Measurements from ENCODE around the gene CCNQ. TPM values are rescaled to one million over a fixed set of nuclear protein-coding genes. Genes with fewer than 3 reads are reported as not detected.

The CCNQ gene
- total and polyA plus RNA-seq, 8 donors = 10.8 to 18.7 (median 13.6) TPM

GRCh38 chrX:153549231-153549630, 49.7 kb downstream of the CCNQ start:
- DNase-seq (no peak), ATAC-seq (no peak)
- no peak for TF ChIP-seq CTCF (IDR thresholded peaks at IDR 0.05)
- intact Hi-C loops (cut with DNase I) = no loop called here
- H3K4me1 ChIP-seq = no peaks in the 10 kb centered on the region
- H3K36me3 ChIP-seq = no peaks in the 10 kb centered on the region
- no peak overlapping the region for H3K4me3 ChIP-seq
- H3K27me3 ChIP-seq = no peaks in the 10 kb centered on the region
- H3K27ac ChIP-seq = no peak overlapping the region
- no peaks in the 10 kb centered on the region for H3K9me3 ChIP-seq

DNA sequence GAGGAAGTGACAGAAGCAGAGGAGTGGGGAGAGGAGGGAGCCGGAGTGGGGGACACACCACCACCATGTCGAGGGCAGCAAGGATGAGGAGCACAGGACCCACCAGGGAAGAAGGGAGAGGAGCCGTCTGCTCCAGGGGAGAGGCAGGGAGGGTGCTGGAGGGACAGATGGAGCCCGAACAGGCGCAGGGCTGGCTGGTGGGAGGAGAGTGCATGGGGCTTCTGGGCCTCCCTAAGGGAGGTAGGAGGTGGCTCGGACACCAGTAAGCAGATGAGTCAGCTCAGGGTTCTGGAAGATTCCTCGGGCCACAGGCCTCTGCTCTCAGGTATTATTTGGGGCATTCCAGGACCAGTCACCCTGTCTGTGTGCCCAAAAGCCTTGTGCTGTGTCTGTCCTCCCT, 51.7 kb downstream of the CCNQ start:
- ATAC-seq = no peak
- Histone ChIP-seq H3K36me3 (no peaks in the 10 kb centered on the region), H3K4me3 (no peak overlapping the region), H3K27me3 (no peaks in the 10 kb centered on the region), H3K27ac (no peak overlapping the region), H3K4me1 (no peaks in the 10 kb centered on the region), H3K9me3 (no peaks in the 10 kb centered on the region)
- DNase-seq = no peak
- intact Hi-C loops (cut with DNase I) = no loop called here
- TF ChIP-seq CTCF (IDR thresholded peaks at IDR 0.05) = no peak

- H3K36me3 ChIP-seq = no peaks in the 10 kb centered on the region
- H3K9me3 ChIP-seq = no peaks in the 10 kb centered on the region
- no peak for TF ChIP-seq CTCF (IDR thresholded peaks at IDR 0.05)
- no peak overlapping the region for H3K4me3 ChIP-seq
- intact Hi-C loops (cut with DNase I) = no loop called here
- H3K27ac ChIP-seq = no peak overlapping the region
- DNase-seq (no peak), ATAC-seq (no peak)
- H3K4me1 ChIP-seq = no peaks in the 10 kb centered on the region
- no peaks in the 10 kb centered on the region for H3K27me3 ChIP-seq
Measured at GRCh38 chrX:153546386-153546785, 52.6 kb downstream of the CCNQ start.

DNA sequence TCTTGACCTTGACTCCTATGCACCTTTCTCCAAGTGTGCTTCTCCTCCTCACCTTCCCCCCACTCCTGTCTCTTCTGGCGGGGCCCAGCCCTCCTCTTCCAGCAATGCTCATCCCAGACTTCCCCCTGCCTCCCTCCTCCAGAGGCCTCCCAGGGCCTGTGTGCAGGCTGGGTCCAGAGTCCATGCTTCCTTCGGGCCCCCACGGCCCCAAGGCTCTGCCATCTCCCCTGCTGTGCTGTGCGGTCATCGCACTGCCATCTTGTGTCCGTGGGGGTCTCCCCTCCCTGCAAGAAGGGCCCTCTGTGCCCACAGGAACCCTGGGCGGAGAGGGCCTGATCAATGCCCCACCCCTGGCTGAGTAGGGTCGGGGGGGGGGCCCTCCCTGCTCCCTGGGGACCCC, 54.2 kb downstream of the CCNQ start:
- no peaks in the 10 kb centered on the region for H3K9me3 ChIP-seq
- TF ChIP-seq CTCF (IDR thresholded peaks at IDR 0.05) = no peak
- H3K4me1 ChIP-seq = no peaks in the 10 kb centered on the region
- no peaks in the 10 kb centered on the region for H3K36me3 ChIP-seq
- no peak for DNase-seq
- H3K27ac ChIP-seq = no peak overlapping the region
- intact Hi-C loops (cut with DNase I) = no loop called here
- H3K27me3 ChIP-seq = no peaks in the 10 kb centered on the region
- no peak for ATAC-seq
- no peak overlapping the region for H3K4me3 ChIP-seq

DNA sequence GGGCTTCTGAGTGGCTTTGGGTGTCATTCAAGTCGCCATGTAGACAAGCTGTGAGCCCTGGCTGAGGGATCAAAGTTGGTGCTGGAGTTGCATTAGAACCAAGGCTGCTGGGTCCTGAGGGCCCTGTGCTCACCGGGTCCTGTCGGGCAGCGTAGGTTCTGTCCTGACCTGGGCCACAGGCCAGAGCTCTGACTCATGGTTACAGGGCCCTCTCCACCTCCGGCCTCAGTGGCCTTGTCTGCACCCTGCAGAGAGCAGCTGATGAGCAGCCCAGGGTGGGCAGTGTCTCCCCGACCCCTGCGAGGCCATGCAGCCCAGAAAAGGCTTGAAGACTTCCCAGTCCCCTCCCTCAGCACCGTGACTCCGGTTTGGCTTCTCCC, 59.0 kb downstream of the CCNQ start:
- TF ChIP-seq CTCF (IDR thresholded peaks at IDR 0.05) = no peak
- no peaks in the 10 kb centered on the region for H3K36me3 ChIP-seq
- no peak for ATAC-seq
- H3K9me3 ChIP-seq = no peaks in the 10 kb centered on the region
- no peak overlapping the region for H3K27ac ChIP-seq
- H3K27me3 ChIP-seq = peaks cover 0 to 17% of the 10 kb centered on the region in 2 donors
- no peak for DNase-seq
- H3K4me3 ChIP-seq = no peak overlapping the region
- intact Hi-C loops (cut with DNase I) = no loop called here
- no peaks in the 10 kb centered on the region for H3K4me1 ChIP-seq
